Stimulated activated CD8-positive, alpha-beta memory T cell treated with anti-CD3 and anti-CD28 coated beads, Interleukin-15, amount 100 ng/mL, for 48 hours (primary cell): ENCODE measurements around the gene CDH13.
"Not testable (repeated sequence)": the region's sequence is repeated elsewhere in the genome, so short reads cannot be mapped to it uniquely, and the experiment has no call there.

Experiments
- DNase-seq, 2 donors: peaks; one replicate each; pipeline ENCODE4 v3.0.0-alpha.2; 2020; ENCODE audit warnings: low read depth in 2 of 2

The CDH13 gene

GRCh38 chr16:82882982-82883835 lies 256.4 kb downstream of the CDH13 start:
- DNase-seq: no peak

- DNase-seq: no peak
These were observed 257.6 kb downstream of the CDH13 start for GRCh38 chr16:82884320-82884898.

GRCh38 chr16:82886146-82886545 lies 259.4 kb downstream of the CDH13 start:
- no peak for DNase-seq

GRCh38 chr16:82888591-82889001 lies 261.8 kb downstream of the CDH13 start:
- no peak for DNase-seq

GRCh38 chr16:82891424-82891823 lies 264.7 kb downstream of the CDH13 start:
- no peak for DNase-seq

- DNase-seq: no peak
These were observed 265.1 kb downstream of the CDH13 start for GRCh38 chr16:82891918-82892317.

DNA sequence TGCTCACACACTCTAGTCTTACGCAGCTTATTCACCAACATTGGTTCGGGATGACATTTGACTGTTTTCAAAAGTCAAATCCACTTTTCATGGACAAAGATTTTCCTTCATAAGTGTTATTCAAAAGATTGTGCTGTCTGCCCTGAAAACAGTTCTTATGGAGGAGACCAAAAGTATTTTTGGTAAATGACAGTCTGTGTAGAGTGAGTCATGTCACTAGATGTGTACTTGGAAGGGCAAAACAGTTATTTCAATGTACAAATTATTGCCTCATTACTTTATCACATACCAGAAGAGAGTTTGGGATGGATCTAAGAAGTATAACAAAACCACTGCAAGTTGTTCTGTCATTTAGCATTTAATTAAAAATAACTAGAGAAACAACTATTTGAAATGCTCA lies 265.6 kb downstream of the CDH13 start:
- DNase-seq: no peak

DNA sequence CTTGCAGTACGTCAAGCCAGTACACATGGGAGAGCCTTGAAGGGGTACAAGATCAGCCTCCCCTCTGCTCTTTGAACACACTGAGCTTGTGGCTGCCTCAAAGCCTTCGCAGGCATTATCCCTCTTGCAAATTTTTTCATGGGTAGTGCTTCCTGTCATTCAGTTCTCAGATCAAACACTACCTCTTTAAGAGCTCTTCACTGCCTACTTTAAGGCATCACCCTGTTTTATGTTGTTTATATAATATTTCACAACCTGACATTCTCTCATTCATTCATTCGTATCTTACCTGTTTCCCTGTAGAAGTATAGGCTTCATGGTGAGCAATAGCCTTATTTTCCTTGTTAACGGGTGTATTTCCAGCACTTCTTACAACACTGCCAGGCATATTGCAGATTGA lies 269.1 kb downstream of the CDH13 start:
- no peak for DNase-seq

DNA sequence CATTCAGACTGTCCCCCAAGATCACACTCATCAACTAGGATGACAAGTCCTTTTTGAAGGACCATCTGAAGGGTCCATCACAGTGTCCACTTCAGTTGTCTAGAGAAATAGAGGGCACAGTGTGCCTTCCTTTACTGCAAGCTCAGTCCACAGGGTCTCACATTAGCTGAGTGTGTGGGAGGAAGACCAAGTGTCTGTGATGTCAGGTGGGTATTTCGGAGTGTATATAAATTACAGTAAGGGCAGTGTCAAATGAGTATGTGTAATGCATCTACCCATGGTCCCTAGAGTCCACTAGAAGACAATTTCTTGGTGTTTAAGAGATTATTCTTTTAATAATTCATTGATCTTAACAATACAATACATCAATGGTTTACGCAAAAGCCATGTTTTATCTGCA lies 272.2 kb downstream of the CDH13 start:
- no peak for DNase-seq

DNA sequence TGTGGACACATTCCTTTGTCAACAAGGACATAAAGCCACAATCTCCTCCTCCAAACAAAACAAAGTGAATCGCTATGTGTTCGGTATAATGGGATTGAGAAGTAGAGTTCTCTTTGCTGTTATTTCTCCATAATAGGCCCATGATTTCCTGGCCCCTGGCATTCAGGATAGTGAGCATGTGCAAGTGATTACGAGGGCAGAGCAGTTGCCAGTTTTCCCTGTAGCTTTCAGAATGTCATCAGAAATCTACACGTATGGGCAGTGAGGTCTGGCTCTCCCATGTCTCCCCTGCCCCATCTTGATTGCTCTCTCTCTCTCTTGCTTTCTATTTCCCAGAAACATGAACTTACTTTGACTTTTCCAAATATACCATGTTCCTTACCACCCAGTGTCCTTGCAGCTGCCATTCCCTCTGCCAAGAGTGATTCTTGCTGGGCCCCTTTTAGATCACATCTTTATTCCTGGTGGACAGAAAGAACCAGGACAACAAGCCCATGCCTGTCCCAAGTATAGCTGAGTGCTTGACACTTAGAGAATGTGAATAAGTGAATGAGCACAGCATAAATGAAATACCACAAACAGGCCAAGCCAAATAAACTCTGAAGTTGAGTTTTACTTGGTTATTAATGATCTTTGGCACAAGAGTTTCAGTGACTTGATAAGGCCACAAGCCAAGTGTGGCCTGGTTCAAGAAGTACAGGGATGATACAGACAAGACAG lies 273.1 kb downstream of the CDH13 start:
- DNase-seq: no peak

GRCh38 chr16:82900559-82900958 lies 273.8 kb downstream of the CDH13 start:
- no peak for DNase-seq

- no peak for DNase-seq
These were observed 285.2 kb downstream of the CDH13 start for GRCh38 chr16:82911925-82912324.

DNA sequence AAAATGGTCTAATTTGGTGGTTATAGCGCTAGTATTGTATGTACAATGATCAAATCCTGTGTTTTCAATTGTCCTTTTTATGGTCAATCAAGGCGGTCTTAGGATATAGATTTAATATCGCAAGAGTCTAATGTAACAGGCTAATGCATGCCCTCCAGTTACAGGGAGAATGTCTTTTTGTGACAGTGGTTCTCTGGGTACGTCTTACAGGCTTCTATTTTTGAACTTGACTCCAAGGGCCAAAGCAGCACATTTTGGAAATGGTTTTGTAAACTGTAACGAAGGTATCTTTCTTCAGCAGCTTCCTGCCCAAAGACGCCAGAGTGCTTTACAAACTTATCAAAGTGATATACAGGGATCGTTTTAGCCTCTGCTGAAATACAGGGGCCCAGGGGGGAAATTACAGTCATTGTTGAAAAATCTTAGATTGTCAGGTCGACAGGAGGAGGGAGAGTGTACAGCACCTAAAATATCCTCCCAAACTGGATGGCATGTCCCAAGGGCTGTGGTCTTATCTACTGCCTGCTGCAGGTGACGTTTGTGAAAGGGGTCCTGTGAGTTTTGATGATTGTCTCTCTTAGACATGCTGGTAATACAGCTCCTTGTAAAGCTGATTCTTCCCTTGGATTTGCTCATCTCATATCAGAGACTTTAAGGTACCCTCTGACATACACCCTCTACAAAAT lies 288.5 kb downstream of the CDH13 start:
- DNase-seq: no peak

GRCh38 chr16:82917886-82918595 lies 291.3 kb downstream of the CDH13 start:
- DNase-seq: no peak

- no peak for DNase-seq
These were observed 297.5 kb downstream of the CDH13 start for GRCh38 chr16:82924075-82924854.

DNA sequence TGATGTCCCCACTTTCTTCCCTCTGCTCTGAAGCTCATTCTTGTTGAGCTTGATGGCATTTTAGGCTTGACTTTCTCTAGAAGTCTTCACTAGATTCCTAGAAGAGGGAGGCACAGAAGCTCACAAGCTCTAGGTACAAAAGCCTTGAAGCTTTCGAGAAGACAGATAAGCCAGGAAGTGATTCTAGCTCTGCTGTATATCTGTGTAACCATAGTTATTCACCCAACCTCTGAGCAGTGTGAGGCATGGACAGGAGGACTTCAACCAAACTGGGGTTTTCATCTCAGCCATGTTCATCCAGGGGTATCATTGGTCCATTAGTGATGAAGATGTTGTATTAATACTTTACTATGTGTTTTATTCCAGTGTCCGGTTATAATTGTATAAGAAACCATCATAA lies 299.7 kb downstream of the CDH13 start:
- no peak for DNase-seq

- DNase-seq: not testable (repeated sequence)
These were observed 307.2 kb downstream of the CDH13 start for GRCh38 chr16:82933933-82934332.

- DNase-seq: no peak
These were observed 309.0 kb downstream of the CDH13 start for GRCh38 chr16:82935766-82936165.

DNA sequence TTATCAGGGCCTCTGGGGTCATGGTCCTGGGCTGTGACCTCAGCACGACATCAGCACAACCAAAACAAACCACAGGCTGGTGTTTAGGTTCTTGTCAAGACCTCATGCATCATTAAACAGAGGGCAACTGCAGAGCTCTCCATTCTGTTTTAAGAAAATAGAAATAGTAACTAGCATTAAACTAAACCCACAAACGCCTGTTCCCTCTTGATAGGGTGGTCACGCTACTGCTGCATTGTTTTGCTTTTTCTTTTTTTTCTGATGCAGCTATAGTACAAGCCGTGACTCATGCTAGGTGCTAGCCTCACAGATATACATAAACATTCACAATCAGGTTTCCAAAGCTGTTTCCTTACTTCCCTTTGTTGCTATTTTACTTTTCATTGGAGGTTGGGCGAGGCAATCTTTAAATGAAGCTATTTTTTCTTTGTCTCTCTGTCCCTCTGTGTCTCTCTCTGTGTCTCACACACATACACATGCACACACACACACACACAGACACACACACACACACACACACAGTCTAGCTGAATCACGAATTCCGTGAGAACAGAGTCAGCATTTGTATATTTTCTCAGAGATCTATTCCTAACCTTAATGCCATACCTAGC lies 310.3 kb downstream of the CDH13 start:
- DNase-seq: no peak

GRCh38 chr16:82937926-82938520 lies 311.3 kb downstream of the CDH13 start:
- DNase-seq: no peak
